ENCODE data around the gene THSD4. TPM values are rescaled to one million over a fixed set of nuclear protein-coding genes. Genes with fewer than 3 reads are reported as not detected.

The THSD4 gene
- total and polyA plus RNA-seq, 2 of the 8 experiments (the other 6 are each of a cell fraction or from before 2014, with no cell fraction given): 2.5 to 6.2 TPM

DNA sequence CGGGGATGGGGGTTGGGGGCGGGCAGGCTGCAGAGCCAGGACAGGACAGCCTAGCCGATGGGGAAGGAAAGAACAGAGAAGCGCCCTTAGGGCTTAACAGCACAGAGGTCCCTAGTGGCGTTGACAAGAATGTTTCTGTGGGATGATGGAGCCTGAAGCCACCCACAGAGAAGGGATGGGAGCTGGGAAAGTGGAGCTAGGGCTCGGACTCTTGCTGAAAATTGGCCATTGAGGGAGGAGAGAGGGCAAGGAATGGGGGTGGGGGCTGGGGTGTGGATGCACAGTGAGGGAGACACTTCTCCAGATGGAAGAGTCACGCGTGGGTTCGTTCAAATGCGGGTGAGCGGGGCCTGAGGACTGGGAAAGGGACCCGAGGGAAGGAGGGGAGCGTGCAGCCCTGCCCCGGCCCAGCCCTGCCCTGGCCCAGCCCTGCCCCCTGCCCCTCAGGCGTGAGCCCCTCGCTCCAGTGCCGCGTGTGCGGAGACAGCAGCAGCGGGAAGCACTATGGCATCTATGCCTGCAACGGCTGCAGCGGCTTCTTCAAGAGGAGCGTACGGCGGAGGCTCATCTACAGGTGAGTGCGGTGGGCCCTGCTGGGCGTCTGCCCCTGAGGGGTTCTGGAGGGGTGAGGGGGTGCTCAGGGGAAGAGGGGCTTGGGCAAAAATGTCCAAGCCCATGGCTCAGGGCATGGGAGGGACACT, 695.9 kb downstream of the THSD4 start (continued):
- TF ChIP-seq CHD2 (IDR thresholded peaks at IDR 0.05; ENCODE audit: low read length): no peak
- TF ChIP-seq, protein P1, sequence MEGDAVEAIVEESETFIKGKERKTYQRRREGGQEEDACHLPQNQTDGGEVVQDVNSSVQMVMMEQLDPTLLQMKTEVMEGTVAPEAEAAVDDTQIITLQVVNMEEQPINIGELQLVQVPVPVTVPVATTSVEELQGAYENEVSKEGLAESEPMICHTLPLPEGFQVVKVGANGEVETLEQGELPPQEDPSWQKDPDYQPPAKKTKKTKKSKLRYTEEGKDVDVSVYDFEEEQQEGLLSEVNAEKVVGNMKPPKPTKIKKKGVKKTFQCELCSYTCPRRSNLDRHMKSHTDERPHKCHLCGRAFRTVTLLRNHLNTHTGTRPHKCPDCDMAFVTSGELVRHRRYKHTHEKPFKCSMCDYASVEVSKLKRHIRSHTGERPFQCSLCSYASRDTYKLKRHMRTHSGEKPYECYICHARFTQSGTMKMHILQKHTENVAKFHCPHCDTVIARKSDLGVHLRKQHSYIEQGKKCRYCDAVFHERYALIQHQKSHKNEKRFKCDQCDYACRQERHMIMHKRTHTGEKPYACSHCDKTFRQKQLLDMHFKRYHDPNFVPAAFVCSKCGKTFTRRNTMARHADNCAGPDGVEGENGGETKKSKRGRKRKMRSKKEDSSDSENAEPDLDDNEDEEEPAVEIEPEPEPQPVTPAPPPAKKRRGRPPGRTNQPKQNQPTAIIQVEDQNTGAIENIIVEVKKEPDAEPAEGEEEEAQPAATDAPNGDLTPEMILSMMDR (IDR thresholded peaks at IDR 0.05; ENCODE audit: control extremely low read depth in 1 of 3, insufficient read depth in 1 of 3, low read depth in 1 of 3, low read length in 3 of 3): no peak

Data from H1 (cell line).